GM23338 (cell line): Measurements from ENCODE around the gene FBXL17.

Source experiments
- EZH2 ChIP-seq: fragments of 200-600 bp; sonication (generic); IDR thresholded peaks from one replicate; pipeline ENCODE4 v1.8.0; 2017; ENCODE audit warnings: antibody characterized with exemption, mild to moderate bottlenecking, low read depth; ENCODE audit not compliant: unreplicated experiment
- NANOG ChIP-seq: IDR thresholded peaks from 2 replicates; pipeline ENCODE4 v1.6.1; 2016; ENCODE audit warnings: antibody characterized with exemption, borderline replicate concordance
- TF ChIP-seq, protein P1 (sequence below), 2 experiments: fragments of 200-600 bp in 1 of 2; sonication (generic) in 1 of 2; conservative IDR thresholded peaks; 2 replicates each; pipeline versions ENCODE4 v1.5.1 to v1.6.1; 2016 to 2017; ENCODE audit warnings: antibody characterized with exemption in 2 of 2, low read depth in 2 of 2, mild to moderate bottlenecking in 2 of 2, moderate library complexity in 1 of 2

DNA sequence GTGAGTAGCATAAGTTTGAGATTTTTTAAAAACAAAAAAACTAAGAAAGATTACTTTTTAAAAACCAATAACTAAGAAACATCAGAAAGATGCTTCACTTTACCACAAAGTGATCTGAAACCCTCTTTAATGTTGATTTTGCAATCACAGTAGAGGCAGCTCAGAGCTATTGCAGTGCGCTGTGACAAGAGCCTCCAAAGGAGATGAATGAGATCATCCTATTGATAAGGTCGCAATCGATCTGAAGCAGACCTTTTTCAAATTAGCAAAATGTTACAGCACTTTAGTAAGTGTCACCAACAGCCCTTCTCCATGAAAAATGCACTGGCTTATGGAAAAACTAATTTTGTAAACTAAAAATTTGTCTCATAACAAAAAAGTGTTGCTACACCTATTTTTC, 426.6 kb downstream of the FBXL17 start:
- TF ChIP-seq EZH2: no peak
- TF ChIP-seq, protein P1, sequence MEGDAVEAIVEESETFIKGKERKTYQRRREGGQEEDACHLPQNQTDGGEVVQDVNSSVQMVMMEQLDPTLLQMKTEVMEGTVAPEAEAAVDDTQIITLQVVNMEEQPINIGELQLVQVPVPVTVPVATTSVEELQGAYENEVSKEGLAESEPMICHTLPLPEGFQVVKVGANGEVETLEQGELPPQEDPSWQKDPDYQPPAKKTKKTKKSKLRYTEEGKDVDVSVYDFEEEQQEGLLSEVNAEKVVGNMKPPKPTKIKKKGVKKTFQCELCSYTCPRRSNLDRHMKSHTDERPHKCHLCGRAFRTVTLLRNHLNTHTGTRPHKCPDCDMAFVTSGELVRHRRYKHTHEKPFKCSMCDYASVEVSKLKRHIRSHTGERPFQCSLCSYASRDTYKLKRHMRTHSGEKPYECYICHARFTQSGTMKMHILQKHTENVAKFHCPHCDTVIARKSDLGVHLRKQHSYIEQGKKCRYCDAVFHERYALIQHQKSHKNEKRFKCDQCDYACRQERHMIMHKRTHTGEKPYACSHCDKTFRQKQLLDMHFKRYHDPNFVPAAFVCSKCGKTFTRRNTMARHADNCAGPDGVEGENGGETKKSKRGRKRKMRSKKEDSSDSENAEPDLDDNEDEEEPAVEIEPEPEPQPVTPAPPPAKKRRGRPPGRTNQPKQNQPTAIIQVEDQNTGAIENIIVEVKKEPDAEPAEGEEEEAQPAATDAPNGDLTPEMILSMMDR (conservative IDR thresholded peaks at IDR 0.05; ENCODE audit: low read depth in 2 of 2): no peak
- no peak for TF ChIP-seq NANOG
